PFSK-1 (cell line): ENCODE results near the gene TSGA10IP.

Source experiments
- FOXP2 ChIP-seq: optimal IDR thresholded peaks from 2 replicates; pipeline ENCODE3; 2011; ENCODE audit warnings: borderline replicate concordance, control low read depth, inconsistent platforms; ENCODE audit not compliant: insufficient read depth; ENCODE audit errors: extremely low read length, extremely low read depth
- POLR2AphosphoS5 ChIP-seq: IDR thresholded peaks from 2 replicates; pipeline ENCODE4 v1.6.1; 2012; ENCODE audit warnings: low read depth, mild to moderate bottlenecking, control low read depth, low read length, moderate library complexity
- TAF1 ChIP-seq: IDR thresholded peaks from 2 replicates; pipeline ENCODE4 v1.6.1; 2012; ENCODE audit warnings: low read length, control low read depth, borderline replicate concordance; ENCODE audit not compliant: insufficient read depth

- TF ChIP-seq POLR2AphosphoS5, result 0 out of 2 replicates have a peak, but pooled peaks have one; percentile 34
- peak; percentile 79; the same call in 1 of the 2 replicates for TF ChIP-seq TAF1
- no peak for TF ChIP-seq FOXP2
Measured at GRCh38 chr11:65899356-65900124, 45.7 kb upstream of the TSGA10IP start.
